ENCODE measurements around the gene ACTA2.

ACTA2 gene

GRCh38 chr10:88957381-88957780 lies 4.8 kb upstream of the ACTA2 start:
- no peak for TF ChIP-seq CTCF (IDR thresholded peaks at IDR 0.05; ENCODE audit: low read depth, low read length)
- no peak overlapping the region for H3K4me3 ChIP-seq (ENCODE audit: low read depth, low read length)

- no peak overlapping the region for H3K4me3 ChIP-seq (ENCODE audit: low read depth, low read length)
- TF ChIP-seq CTCF (IDR thresholded peaks at IDR 0.05; ENCODE audit: low read depth, low read length): no peak
These were observed 2.0 kb upstream of the ACTA2 start for GRCh38 chr10:88954458-88955083.

GRCh38 chr10:88953662-88954061 lies 1.1 kb upstream of the ACTA2 start:
- no peak for TF ChIP-seq CTCF (IDR thresholded peaks at IDR 0.05; ENCODE audit: low read depth, low read length)
- no peak overlapping the region for H3K4me3 ChIP-seq (ENCODE audit: low read depth, low read length)

- TF ChIP-seq CTCF (IDR thresholded peaks at IDR 0.05; ENCODE audit: low read depth, low read length): no peak
- H3K4me3 ChIP-seq (ENCODE audit: low read depth, low read length): peak overlapping the region; percentile 60
These were observed 2.4 kb downstream of the ACTA2 start for GRCh38 chr10:88949912-88950837.

GRCh38 chr10:88949051-88949450 lies 3.5 kb downstream of the ACTA2 start:
- no peak for TF ChIP-seq CTCF (IDR thresholded peaks at IDR 0.05; ENCODE audit: low read depth, low read length)
- no peak overlapping the region for H3K4me3 ChIP-seq (ENCODE audit: low read depth, low read length)

- no peak for TF ChIP-seq CTCF (IDR thresholded peaks at IDR 0.05; ENCODE audit: low read depth, low read length)
- H3K4me3 ChIP-seq (ENCODE audit: low read depth, low read length): no peak overlapping the region
These were observed 5.5 kb downstream of the ACTA2 start for GRCh38 chr10:88946965-88947590.

- H3K4me3 ChIP-seq (ENCODE audit: low read depth, low read length): no peak overlapping the region
- TF ChIP-seq CTCF (IDR thresholded peaks at IDR 0.05; ENCODE audit: low read depth, low read length): no peak
These were observed 6.4 kb downstream of the ACTA2 start for GRCh38 chr10:88946200-88946599.
